Measurements from ENCODE around the gene ATP6AP1.

DNA sequence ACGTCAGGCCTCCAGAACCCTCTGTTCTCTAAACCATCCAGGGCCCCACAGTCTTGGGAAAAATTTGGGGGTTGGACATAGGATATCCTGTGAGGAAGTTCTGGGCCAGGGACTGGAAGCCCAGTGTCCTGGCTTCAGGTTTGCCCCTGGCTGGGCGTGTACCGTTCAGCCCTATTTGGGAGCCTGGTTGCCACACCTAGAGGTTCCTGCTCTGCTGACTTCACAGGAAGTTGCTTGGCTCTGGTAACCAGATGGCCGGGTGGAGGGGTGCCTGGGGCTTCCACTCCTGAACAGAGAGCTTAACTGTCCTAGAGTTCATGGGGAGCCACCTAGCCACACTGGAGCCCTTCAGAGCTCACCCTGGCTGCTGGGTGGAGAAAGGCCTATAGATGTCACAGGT lies 16.0 kb upstream of the ATP6AP1 start:
- TF ChIP-seq HDAC6 (IDR thresholded peaks at IDR 0.05; ENCODE audit: low read depth, low read length) (no peak), KLF6 (CRISPR knock-in tag; IDR thresholded peaks at IDR 0.05) (no peak), ZNF737 (CRISPR knock-in tag; IDR thresholded peaks at IDR 0.05; ENCODE audit: borderline replicate concordance) (no peak), POLR2AphosphoS2 (IDR thresholded peaks at IDR 0.05; ENCODE audit: low read depth, low read length) (no peak)
- TF ChIP-seq, protein P1, sequence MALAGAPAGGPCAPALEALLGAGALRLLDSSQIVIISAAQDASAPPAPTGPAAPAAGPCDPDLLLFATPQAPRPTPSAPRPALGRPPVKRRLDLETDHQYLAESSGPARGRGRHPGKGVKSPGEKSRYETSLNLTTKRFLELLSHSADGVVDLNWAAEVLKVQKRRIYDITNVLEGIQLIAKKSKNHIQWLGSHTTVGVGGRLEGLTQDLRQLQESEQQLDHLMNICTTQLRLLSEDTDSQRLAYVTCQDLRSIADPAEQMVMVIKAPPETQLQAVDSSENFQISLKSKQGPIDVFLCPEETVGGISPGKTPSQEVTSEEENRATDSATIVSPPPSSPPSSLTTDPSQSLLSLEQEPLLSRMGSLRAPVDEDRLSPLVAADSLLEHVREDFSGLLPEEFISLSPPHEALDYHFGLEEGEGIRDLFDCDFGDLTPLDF (CRISPR knock-in tag; IDR thresholded peaks at IDR 0.05) = no peak
